ENCODE measurements around the gene STOML1.

The STOML1 gene

GRCh38 chr15:73930790-73931281 lies 61.3 kb downstream of the STOML1 start:
- no peak for DNase-seq

DNA sequence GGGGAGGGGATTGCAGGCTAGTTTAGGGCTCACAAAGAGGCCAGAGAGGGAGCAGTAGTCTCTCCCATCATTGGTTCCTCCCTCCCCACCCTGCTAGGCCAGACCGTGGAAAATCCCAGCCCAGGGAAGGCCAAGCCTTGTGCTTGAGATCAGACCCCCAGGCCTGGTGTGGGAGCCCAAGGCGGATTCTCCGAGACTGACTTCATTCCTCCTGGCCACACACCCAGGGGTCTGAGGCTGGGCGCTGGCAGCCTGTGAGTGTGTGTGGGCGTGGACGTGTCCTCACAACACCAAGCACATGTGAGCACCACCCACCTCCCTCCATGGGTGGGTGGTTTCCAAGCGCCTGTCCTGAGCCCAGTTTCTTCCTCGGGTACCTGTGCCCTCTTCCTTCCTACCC lies 61.7 kb downstream of the STOML1 start:
- DNase-seq, result no peak

GRCh38 chr15:73928971-73929627 lies 63.0 kb downstream of the STOML1 start:
- no peak for DNase-seq
